Activated T-helper 1 cell treated with anti-CD3 and anti-CD28 coated beads, Interleukin-2, amount 50 U/mL, for 16 hours (primary cell): Measurements from ENCODE around the gene NEUROD1.

Experiments
- DNase-seq, 2 donors: peaks; one replicate each; pipeline ENCODE4 v3.0.0-alpha.2; 2020; ENCODE audit warnings: low read depth in 1 of 2, low spot score in 1 of 2

Gene NEUROD1

DNA sequence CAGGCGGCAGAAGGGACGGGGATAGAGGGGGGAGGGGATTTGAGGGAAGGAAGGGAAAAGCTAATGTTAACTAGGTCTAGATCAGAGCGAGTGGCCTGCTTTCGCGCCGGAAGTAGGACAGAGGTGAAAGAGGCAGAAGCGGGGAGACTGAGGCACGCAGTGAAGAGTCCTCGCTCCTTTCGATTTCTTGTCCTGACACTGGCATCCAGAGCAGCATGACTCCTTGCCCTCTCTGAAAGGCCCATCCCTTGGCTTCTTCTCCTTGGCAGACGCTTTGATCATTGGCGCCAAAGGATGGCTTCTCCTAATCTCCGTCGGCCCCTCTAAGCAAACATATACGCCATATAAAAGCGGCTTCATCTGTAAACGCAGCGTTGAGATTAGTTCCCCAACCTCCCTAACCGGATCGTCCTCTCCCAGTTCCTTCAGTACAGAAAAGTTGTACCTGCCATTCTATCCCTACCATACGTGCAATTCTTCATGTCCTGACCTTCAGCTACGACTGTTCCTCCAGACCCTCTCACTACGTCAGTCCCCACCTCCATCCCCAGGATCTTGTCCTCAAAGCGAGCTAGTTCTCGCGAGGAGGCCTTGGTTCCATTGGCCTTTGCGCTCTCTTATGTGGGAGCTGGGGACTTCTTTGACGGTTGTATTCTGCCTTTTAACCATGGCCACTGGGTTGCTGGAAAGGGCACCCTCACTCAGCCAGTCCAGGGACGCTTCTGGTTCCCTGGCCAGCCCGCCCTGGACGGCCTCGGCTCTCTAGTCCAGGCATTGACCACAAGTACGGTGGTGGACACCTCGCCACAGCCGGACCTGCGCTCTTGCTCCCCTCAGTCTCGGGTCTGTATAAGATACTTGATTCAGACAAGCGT lies 857 bp upstream of the NEUROD1 start:
- no peak for DNase-seq

GRCh38 chr2:181679544-181679979 lies 755 bp downstream of the NEUROD1 start:
- DNase-seq, result no peak

DNA sequence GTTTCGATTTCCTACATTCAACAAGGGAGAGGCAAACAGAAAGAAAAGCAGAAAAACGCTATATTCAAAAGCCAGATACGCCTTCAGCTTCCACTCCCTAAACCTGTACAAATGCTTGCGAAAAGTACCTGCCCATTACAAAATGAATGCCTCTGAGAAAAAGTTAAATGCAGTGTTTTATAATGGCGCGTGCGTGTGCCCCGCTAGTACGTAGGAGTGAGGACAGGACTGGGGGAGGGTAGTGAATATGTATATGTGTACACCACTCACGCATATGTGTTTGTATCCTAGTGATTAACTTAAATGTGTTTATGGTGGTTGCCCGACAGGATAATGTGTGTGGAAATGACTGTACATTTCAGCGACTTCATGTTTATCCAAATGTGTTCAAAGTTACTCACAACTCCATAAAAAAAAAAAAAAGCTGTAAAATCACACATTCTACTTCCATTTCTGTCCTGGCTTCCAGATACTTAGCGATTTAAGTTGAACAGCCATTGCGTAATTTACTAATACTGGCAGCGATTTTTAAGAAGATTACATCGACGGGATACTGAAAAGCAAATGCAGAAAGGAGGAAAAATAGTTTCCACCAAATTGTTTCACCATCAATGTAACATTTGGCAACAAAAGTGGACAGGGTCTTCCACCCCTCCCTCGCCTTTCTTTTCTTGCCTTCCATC lies 1.3 kb downstream of the NEUROD1 start:
- DNase-seq, result no peak

GRCh38 chr2:181677912-181678586 lies 2.3 kb downstream of the NEUROD1 start:
- peak; percentile 22 to 26 for DNase-seq

- no peak for DNase-seq
Measured at GRCh38 chr2:181675254-181675653, 5.1 kb downstream of the NEUROD1 start.

DNA sequence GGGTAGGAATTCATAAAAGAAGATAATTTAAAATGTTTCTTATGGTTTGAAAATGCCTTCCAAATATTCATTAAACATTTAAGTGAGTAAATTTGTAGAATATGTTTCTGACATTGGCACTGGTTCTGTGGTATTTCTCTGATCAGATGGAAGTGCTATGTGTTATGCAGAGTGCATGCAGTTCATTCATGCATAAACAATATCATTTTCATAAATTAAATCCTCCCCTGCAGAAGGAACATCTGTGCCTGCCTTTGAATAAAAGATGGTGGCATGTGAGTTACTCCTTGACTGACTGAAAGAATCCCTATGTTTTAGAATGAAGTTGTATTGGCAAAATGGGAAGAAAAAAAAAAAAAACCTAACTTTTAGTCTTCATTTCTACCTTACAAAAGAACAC lies 5.9 kb downstream of the NEUROD1 start:
- no peak for DNase-seq

DNA sequence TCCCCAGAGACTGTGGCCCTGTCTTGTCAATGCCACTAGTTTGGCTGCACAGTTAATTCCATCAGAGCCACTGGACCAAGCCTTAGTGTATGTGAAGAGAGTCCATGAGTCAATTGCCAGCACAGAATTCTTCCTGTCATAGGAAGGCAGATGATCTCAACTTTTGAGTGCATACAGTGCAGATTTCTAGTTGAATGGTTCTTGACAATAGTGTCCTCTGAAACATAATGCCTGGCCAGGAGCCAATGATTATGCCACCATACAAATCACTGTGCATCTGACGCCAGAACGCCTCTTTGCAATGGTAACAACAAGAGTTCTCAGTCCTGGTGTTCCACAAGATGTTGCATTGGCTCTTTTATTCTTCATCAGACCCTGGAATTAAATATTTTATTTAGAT lies 7.1 kb downstream of the NEUROD1 start:
- DNase-seq, result no peak

DNA sequence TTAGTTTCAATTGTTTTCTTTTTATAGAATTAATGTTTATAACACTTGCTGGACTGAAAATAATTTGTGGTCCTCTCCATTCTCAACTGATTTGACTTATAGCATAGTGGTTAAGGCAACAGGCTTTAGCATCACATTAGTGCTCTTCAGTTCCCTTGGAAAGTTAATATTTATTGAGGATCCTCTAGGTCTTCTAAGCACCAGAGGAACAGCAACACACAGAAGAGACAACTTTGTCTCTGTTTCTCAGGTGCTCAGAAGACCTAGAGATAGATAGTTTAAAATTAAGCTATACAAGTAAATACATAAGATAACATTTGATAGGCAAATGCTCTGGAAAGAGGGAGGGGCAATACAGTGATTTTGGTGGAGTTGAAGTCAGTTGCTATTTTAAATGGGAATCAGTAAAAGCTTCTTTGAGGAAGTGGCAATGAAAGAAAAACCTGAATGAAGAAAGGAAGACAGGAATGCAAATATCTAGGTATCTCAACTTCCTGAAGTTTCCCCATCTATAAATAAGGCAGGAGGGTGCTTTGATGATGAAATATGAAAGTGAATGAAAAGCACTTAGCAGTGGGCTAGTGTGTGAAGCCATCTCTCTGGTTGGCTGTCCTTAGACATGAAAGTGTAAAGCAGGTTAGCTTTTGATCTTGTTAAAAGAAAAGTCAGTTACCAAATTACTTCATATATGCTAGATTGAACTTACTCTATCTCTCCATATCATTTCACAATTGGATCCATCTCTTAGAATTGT lies 7.9 kb downstream of the NEUROD1 start:
- DNase-seq, result no peak

DNA sequence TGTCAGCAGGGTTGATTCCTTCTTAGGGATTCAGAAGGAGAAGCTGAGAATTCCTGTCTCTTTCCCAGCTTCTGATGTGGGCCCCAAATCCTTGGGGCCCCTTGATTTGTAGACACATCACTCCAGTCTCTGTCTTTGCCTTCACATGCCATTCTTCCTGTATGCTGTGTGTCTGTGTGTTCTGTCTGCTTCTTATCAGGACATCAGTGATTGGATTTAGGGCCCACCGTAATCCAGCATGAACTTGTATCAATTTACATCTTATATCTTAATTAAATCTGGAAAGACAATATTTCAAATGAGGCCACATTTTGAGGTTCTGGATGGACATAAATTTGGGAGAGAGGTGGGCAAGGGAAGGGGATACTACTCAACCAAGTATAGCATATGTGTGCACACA lies 9.7 kb downstream of the NEUROD1 start:
- DNase-seq, result no peak

DNA sequence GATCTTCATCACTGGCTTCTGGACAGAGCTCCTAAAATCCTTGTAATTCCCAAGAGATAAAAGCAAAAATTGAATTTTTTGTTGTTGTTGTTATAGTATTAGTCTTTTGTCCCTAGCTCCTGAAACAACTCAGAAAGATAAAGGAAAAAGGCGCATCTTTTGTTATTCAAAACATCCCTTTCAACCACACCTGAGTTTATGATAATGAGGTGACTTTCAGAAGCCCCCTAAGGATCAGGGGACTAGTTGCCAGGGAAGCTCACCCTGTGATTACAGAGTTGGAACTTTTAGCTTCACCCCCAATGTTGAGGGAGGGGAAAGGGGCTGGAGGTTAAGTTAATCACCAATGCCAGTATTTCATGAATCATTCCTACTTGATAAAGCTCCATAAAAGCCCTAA lies 13.1 kb downstream of the NEUROD1 start:
- no peak for DNase-seq

DNA sequence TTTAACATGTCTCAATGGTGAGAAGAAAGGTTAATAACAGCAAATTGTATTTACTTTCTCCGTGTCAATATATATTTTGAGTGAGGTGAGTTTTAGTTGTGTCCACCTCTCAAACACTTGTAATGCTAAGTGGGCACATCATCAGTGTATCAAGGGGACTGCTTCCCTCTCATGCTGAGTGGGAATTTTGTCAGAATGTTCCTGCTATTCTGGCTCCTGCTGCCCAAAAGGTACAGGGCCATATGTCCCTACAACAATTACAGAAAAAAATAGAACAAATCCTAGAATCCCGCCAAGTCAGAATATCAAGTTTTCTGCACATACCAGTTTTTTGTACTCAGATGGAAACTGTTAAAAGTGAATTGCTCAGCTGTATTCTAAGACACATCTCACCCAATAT lies 18.0 kb downstream of the NEUROD1 start:
- no peak for DNase-seq

GRCh38 chr2:181660181-181660580 lies 20.1 kb downstream of the NEUROD1 start:
- DNase-seq, result no peak

- DNase-seq, result no peak
Measured at GRCh38 chr2:181658444-181658843, 21.9 kb downstream of the NEUROD1 start.

- DNase-seq, result no peak
Measured at GRCh38 chr2:181657379-181657778, 22.9 kb downstream of the NEUROD1 start.

DNA sequence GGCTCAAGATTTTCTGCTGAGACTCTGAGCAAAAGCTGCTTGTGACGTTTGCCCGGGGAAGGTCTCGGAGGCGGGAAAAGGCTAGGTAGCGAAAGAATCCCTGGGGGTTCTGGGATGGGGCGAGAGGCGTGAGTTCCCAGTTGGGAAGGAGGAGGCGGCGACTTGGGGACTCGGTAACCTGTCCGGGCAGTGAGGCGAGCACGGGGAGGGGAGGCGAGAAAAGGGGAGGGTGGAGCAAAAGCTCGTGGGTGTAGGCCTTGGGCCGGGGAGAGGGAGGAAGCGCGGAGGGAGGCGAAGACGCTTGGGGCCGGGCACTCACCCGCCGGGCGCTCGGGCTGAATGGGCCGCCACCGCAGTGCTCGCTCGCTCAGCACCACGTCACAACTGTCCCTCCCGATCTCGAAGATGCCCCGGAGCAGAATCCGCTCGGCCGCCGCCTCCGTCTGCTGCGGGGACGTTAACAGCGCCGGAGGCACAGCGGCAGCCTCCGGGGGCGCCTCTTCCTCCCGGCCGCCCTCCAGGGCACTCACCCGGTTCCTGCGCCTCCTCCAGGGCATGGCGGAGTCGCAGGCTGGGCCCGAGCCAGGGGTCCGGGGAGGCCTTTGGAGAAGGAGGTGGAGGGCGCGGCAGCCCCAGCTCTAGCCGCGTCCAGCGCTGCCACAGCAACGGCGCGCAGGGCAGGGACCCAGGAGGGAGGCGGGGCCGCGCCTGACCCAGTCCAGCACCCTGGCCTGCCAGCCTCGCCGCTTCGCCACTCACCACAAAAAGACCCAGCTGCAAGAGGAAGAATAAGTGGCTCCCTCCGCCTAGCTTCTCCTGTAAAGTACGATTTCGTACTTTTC lies 23.6 kb downstream of the NEUROD1 start, which contains the start of gene CERKL:
Gene CERKL (minus strand): TSS at position 656 of the 842 bp plus-strand sequence. CDS start 99 bp downstream, at position 557.
- no peak for DNase-seq

DNA sequence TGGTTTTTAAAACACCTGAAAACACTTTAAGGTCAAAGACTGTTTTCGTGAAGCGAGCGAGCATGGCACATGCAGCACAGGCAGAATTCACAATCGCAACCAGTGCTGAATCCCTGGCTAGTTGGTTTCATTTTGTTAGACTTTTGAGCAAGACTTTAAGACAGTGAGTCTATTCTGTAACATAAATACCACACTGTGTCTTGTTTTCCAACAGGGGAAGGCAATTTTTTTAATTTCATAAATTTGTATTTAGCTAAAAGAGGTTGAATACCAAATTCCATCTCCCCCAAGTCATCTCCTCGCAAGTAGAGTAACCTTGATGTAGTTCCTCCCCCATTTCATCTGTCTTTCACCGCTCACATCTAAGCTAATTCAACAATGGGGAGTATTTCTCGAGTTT lies 24.8 kb downstream of the NEUROD1 start:
- no peak for DNase-seq

DNA sequence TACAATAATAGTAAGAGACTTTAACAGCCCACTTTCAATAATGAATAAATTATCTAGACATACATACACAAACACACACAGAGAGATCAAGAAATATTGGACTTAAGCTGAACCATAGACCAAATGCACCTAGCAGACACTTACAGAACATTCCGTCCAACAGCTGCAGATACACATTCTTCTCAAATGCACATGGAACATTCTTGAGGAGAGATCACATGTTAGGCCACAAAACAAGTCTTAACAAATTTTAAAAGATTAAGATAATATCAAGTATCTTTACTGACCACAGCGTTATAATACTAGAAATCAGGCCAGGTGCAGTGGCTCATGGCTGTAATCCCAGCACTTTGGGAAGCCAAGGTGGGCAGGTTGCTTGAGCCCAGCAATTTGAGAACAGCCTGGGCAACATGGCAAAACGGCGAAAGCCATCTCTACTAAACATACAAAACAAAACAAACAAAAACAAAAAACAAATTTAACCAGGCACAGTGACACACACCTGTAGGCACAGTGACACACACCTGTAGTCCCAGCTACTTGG lies 30.8 kb downstream of the NEUROD1 start:
- DNase-seq, result no peak

DNA sequence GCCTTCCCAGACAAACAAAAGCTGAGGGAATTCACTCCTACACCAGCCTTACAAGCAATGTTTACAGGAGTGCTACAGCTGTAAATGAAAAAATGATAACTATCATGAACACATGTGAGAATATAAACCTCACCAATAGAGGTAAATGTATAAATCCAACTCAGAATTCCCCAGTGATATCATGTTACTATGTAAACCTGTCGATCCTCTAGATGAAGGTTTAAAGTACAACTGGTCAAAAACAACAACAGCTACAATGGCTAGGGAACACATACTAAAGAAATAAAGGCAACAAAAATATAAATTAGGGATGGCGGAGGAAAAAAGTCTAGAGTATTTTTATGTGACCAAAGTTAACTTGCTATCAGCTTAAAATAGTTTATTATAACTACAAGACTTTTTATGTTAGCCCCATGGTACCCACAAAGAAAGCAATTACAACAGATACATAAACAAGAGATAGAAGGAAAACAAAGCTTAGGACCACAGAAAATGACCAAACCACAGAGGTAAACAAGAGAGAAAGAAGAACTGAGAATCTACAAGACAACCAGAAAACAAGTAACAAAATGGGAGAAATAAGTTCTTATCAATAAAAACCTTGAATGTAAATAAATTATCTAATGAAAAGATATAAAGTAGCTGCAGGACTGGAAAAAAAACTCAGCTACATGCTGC lies 31.7 kb downstream of the NEUROD1 start:
- no peak for DNase-seq

GRCh38 chr2:181646415-181646987 lies 33.8 kb downstream of the NEUROD1 start:
- no peak for DNase-seq
